HG02571 (cell line): ENCODE results near the gene IFI16.
"Not testable (repeated sequence)": the region's sequence is repeated elsewhere in the genome, so short reads cannot be mapped to it uniquely, and the experiment has no call there.

ENCODE experiments used
- ATAC-seq: cut with Tn5 transposase; IDR thresholded peaks from one replicate; pipeline ENCODE4 v1.9.1; 2021; ENCODE audit warnings: mild to moderate bottlenecking, moderate library complexity; ENCODE audit not compliant: unreplicated experiment

Gene IFI16

DNA sequence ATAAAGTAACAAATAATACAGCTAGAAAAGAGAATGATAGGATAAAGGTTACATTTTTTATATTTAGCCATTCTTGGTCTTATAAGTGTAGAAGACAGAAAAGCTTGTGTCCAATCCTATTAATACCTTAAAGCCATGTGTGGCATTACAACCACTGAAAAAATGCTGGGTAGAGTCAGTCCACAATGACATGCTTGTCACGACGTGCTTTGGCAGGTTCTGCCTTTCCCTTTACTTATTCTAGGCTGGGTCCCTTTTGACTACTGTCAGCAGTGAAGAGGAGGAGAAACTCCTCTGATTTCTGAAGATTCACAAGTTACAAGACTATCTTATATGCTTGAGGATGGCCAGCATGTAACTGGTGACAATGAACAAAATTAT lies 81.5 kb downstream of the IFI16 start:
- no peak for ATAC-seq

DNA sequence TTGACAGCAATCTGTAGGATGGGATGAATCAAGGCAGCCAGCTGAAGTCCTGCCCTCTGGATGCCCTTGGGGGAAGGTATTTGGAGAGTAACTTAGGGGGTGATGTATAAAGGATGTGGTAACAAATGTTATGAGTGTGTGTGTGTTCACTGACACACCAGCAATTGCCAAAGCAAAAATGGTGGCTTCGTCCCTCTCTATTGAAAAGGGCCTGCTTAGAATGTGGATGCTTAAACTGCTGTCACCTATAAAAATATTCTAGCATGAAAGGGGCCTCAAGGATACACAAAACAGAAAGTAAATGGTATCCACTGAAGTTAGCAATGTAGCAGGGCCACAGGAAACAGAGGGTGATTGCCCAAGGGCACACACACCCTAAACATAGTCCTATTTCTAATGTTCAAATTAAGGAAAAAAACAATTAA lies 81.9 kb downstream of the IFI16 start:
- ATAC-seq: no peak

DNA sequence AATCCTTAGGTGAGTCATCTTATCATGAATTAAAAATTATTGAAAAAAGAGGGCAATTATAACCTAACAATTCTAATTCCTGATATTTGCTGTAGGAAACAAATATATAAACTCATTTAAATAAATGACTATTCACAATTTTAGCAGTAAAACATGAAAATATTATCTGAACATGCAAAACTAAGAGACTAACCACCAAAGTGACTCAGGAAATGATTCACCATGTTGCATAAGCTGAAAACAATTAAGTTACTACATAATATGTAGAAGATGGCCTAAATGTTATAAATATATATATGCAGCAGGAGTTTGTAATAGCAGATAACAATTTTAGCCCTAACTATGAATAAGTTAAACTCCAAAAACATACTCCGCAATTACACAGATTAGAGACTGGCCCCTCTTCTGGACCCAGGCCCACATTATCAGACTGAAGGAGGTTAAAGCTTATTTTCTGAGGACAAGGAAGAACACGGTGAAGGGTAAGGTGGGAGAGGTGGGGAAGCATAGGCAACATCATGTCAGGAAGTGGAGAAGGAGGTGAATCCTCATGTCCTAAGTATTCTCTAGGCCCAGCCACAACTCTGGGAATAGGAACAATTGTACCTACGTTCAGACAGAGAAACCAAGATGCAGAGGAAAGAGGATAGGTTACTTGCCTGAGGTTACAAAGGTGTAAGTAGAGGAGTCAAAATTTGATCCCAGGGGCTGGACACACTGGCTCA lies 82.5 kb downstream of the IFI16 start:
- no peak for ATAC-seq

DNA sequence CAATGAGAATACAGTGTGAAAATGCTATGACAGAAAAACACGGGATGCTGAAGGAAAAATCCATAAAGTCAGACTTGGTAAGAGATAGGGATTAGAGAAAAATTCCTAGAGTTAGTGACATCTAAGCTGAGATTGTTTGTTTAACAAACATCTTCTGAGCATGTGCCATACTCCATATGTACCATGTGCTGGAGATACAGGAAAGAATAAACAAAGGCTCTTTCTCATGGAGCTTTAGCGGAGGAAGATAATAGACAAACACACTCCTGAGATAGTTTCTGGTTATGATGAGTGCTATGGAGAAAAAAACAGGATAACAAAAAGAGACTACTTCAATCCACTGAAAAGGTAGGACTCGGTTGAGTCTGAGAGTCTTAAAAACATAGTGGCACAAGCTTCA lies 88.9 kb downstream of the IFI16 start:
- ATAC-seq: no peak

- no peak for ATAC-seq
Observed at GRCh38 chr1:159100589-159100988, 90.9 kb downstream of the IFI16 start.

- not testable (repeated sequence) for ATAC-seq
Observed at GRCh38 chr1:159103021-159103420, 93.3 kb downstream of the IFI16 start.
